HCT116 (cell line): Measurements from ENCODE around the gene ADIG. TPM values are rescaled to one million over a fixed set of nuclear protein-coding genes. Genes with fewer than 3 reads are reported as not detected.

ENCODE experiments used
- ATAC-seq: fragments of 200-7000 bp; cut with Tn5 transposase; 2 replicates; pipeline ENCODE4 v1.9.1; 2020; ENCODE audit warnings: mild to moderate bottlenecking, moderate library complexity
- BruUV-seq: library from RNA; stranded (reverse); fragments of 400-500 nt; replicated peaks from 2 replicates; lab custom pipeline; 2021; lab: Mats Ljungman, UMichigan
- CTCF ChIA-PET: fragments of 300-600 bp; sonication (Branson Sonifier 250); formaldehyde crosslinking; loops from one replicate; lab custom pipeline; 2021; ENCODE audit warnings: antibody characterized with exemption; lab: Charles Lee
- POLR2A ChIA-PET: fragments of 300-600, 350-600 bp; sonication (Branson Sonifier 250); formaldehyde crosslinking; loops from one replicate; lab custom pipeline; 2021; ENCODE audit warnings: antibody characterized with exemption; lab: Charles Lee
- RAD21 ChIA-PET, 2 experiments: fragments of 300-600 bp; sonication (Branson Sonifier 250); formaldehyde crosslinking; loops; one replicate each; lab custom pipeline; 2023; ENCODE audit warnings: low total read pairs in 2 of 2; ENCODE audit not compliant: uncharacterized antibody in 2 of 2, unreplicated experiment in 2 of 2, low non-redundant PET in 1 of 2; lab: Charles Lee
- DNase-seq: peaks from one replicate; pipeline ENCODE4 v3.0.0-alpha.2; 2010; ENCODE audit warnings: low read depth, low spot score
- H2AFZ ChIP-seq: fragments of 200-600 bp; shearing (Covaris generic), sonication (generic); 2 replicates; pipeline ENCODE4 v1.6.1; 2017; ENCODE audit warnings: low read depth, mixed run types, mixed read lengths, antibody characterized with exemption, low read length; ENCODE audit not compliant: poor library complexity, severe bottlenecking
- H3K27ac ChIP-seq: 2 replicates; pipeline ENCODE4 v1.5.1; 2012; ENCODE audit warnings: low read depth, low read length
- H3K27me3 ChIP-seq: fragments of 200-600 bp; sonication (generic); 2 replicates; pipeline ENCODE4 v1.6.1; 2016; ENCODE audit warnings: mixed run types, low read length, mixed read lengths; ENCODE audit not compliant: insufficient read depth
- H3K36me3 ChIP-seq, 2 experiments: fragments of 200-500 bp in 1 of 2; fragments of 200-600 bp in 1 of 2; sonication (Bioruptor generic) in 1 of 2; sonication (generic) in 1 of 2; 2 replicates each; pipeline versions ENCODE4 v1.5.1 to v1.6.1; 2014 to 2016; ENCODE audit warnings: low read length in 2 of 2, inconsistent platforms in 1 of 2, mixed read lengths in 1 of 2, mixed run types in 1 of 2; ENCODE audit not compliant: insufficient read depth in 2 of 2, control insufficient read depth in 1 of 2
- H3K4me1 ChIP-seq, 2 experiments: fragments of 200-600 bp in 1 of 2; sonication (generic) in 1 of 2; 2 replicates each; pipeline versions ENCODE4 v1.5.1 to v1.6.1; 2012 to 2017; ENCODE audit warnings: low read length in 2 of 2, inconsistent platforms in 1 of 2, mild to moderate bottlenecking in 1 of 2, mixed read lengths in 1 of 2, mixed run types in 1 of 2, moderate library complexity in 1 of 2; ENCODE audit not compliant: insufficient read depth in 2 of 2, control insufficient read depth in 1 of 2
- H3K4me2 ChIP-seq: fragments of 200-600 bp; sonication (generic); 2 replicates; pipeline ENCODE4 v1.6.1; 2017; ENCODE audit warnings: mixed run types, low read length, mixed read lengths
- H3K4me3 ChIP-seq, 2 experiments: fragments of 200-600 bp in 1 of 2; sonication (generic) in 1 of 2; replicated peaks in 1 of 2; 2 replicates each; pipeline ENCODE4 v1.5.1; 2011 to 2016; ENCODE audit warnings: low read length in 2 of 2, control low read depth in 1 of 2, low read depth in 1 of 2, mild to moderate bottlenecking in 1 of 2, mixed read lengths in 1 of 2, mixed run types in 1 of 2
- H3K79me2 ChIP-seq: fragments of 200-600 bp; sonication (generic); 2 replicates; pipeline ENCODE4 v1.6.1; 2017; ENCODE audit warnings: mild to moderate bottlenecking, mixed run types, low read length, moderate library complexity, mixed read lengths; ENCODE audit not compliant: insufficient read depth
- H3K9ac ChIP-seq: fragments of 200-600 bp; sonication (generic); 2 replicates; pipeline ENCODE4 v1.6.1; 2016; ENCODE audit warnings: low read length, mixed read lengths
- H3K9me2 ChIP-seq: fragments of 200-600 bp; sonication (generic), shearing (Covaris generic); 2 replicates; pipeline ENCODE4 v1.6.1; 2017; ENCODE audit warnings: mixed run types, mild to moderate bottlenecking, moderate library complexity; ENCODE audit not compliant: insufficient read depth
- H3K9me3 ChIP-seq, 2 experiments: fragments of 200-500 bp in 1 of 2; fragments of 200-600 bp in 1 of 2; sonication (Bioruptor generic) in 1 of 2; sonication (generic) in 1 of 2; 2 replicates each; pipeline ENCODE4 v1.6.1; 2014 to 2017; ENCODE audit warnings: low read length in 2 of 2, mixed read lengths in 2 of 2, inconsistent platforms in 1 of 2, low read depth in 1 of 2, mild to moderate bottlenecking in 1 of 2, mixed run types in 1 of 2, moderate library complexity in 1 of 2; ENCODE audit not compliant: control insufficient read depth in 1 of 2, insufficient read depth in 1 of 2
- H4K20me1 ChIP-seq: fragments of 200-600 bp; sonication (generic), shearing (Covaris generic); 2 replicates; pipeline ENCODE4 v1.6.1; 2017; ENCODE audit warnings: mixed run types, mild to moderate bottlenecking, moderate library complexity; ENCODE audit not compliant: insufficient read depth
- CBX3 ChIP-seq: IDR thresholded peaks from 2 replicates; pipeline ENCODE4 v1.6.1; 2012; ENCODE audit warnings: low read depth
- CEBPB ChIP-seq: IDR thresholded peaks from 2 replicates; pipeline ENCODE4 v1.6.1; 2012; ENCODE audit warnings: low read depth
- EGR1 ChIP-seq: IDR thresholded peaks from 2 replicates; pipeline ENCODE4 v1.6.1; 2012; ENCODE audit warnings: low read depth
- ELF1 ChIP-seq: IDR thresholded peaks from 2 replicates; pipeline ENCODE4 v1.6.1; 2012; ENCODE audit warnings: low read depth, borderline replicate concordance
- EZH2 ChIP-seq: fragments of 200-600 bp; sonication (generic); IDR thresholded peaks from 2 replicates; pipeline ENCODE4 v1.6.1; 2017; ENCODE audit warnings: antibody characterized with exemption, mixed run types
- FOSL1 ChIP-seq: IDR thresholded peaks from 2 replicates; pipeline ENCODE4 v1.6.1; 2012; ENCODE audit warnings: low read depth
- JUND ChIP-seq: IDR thresholded peaks from 2 replicates; pipeline ENCODE4 v1.6.1; 2012
- POLR2A ChIP-seq: IDR thresholded peaks from 2 replicates; pipeline ENCODE4 v1.7.0; 2011; ENCODE audit warnings: borderline replicate concordance; ENCODE audit not compliant: insufficient read depth, insufficient read length; ENCODE audit errors: extremely low read depth
- RAD21 ChIP-seq: IDR thresholded peaks from 2 replicates; pipeline ENCODE4 v1.6.1; 2012; ENCODE audit warnings: low read depth, mild to moderate bottlenecking
- SIN3A ChIP-seq: IDR thresholded peaks from 2 replicates; pipeline ENCODE4 v1.6.1; 2012; ENCODE audit warnings: low read depth
- SP1 ChIP-seq: IDR thresholded peaks from 2 replicates; pipeline ENCODE4 v1.6.1; 2012; ENCODE audit warnings: low read depth
- SRF ChIP-seq: IDR thresholded peaks from 2 replicates; pipeline ENCODE4 v1.6.1; 2012; ENCODE audit warnings: low read depth
- TCF7L2 ChIP-seq: IDR thresholded peaks from 2 replicates; pipeline ENCODE4 v1.7.0; 2011; ENCODE audit warnings: borderline replicate concordance, inconsistent platforms; ENCODE audit not compliant: insufficient read depth, insufficient read length; ENCODE audit errors: extremely low read depth
- YY1 ChIP-seq: IDR thresholded peaks from 2 replicates; pipeline ENCODE4 v1.6.1; 2011; ENCODE audit warnings: low read length, low read depth, moderate library complexity, mild to moderate bottlenecking; ENCODE audit not compliant: insufficient replicate concordance; ENCODE audit errors: extremely low read depth
- ZNF274 ChIP-seq: fragments of 200-500 bp; sonication (Bioruptor generic); IDR thresholded peaks from 2 replicates; pipeline ENCODE4 v1.6.1; 2014; ENCODE audit warnings: mild to moderate bottlenecking, low read depth, low read length, inconsistent platforms
- intact Hi-C: fragments of 100-400 bp; cut with micrococcal nuclease; formaldehyde crosslinking; loops from 2 replicates; pipeline ENCODE4 v1.10.0; 2022
- total RNA-seq: library from RNA; stranded (reverse); gene quantifications from one replicate; pipeline ENCODE4 v1.2.1, GENCODE V29; 2021; ENCODE audit not compliant: unreplicated experiment
- TF ChIP-seq, protein P1 (sequence below): IDR thresholded peaks from 2 replicates; pipeline ENCODE4 v1.6.1; 2012; ENCODE audit warnings: low read depth
- TF ChIP-seq, protein P2 (sequence below): IDR thresholded peaks from 2 replicates; pipeline ENCODE4 v1.6.1; 2012
- TF ChIP-seq, protein P3 (sequence below): IDR thresholded peaks from 2 replicates; pipeline ENCODE4 v1.6.1; 2011; ENCODE audit warnings: mild to moderate bottlenecking, low read length, moderate library complexity; ENCODE audit not compliant: insufficient replicate concordance; ENCODE audit errors: extremely low read depth
- TF ChIP-seq, protein P4 (sequence below): IDR thresholded peaks from 2 replicates; pipeline ENCODE4 v1.6.1; 2012
- TF ChIP-seq, protein P5 (sequence below), 3 experiments: fragments of 200-600 bp in 1 of 3; sonication (generic) in 1 of 3; IDR thresholded peaks in 2 of 3; conservative IDR thresholded peaks in 1 of 3; 2 replicates each; pipeline ENCODE4 v1.5.1; 2012 to 2017; ENCODE audit warnings: low read depth in 2 of 3, low read length in 2 of 3, antibody characterized with exemption in 1 of 3, borderline replicate concordance in 1 of 3, control low read depth in 1 of 3, mild to moderate bottlenecking in 1 of 3, mixed read lengths in 1 of 3, mixed run types in 1 of 3, moderate library complexity in 1 of 3; ENCODE audit not compliant: insufficient read depth in 1 of 3

ADIG gene
- total RNA-seq, 1 experiment from 2014 or later, result not detected

DNA sequence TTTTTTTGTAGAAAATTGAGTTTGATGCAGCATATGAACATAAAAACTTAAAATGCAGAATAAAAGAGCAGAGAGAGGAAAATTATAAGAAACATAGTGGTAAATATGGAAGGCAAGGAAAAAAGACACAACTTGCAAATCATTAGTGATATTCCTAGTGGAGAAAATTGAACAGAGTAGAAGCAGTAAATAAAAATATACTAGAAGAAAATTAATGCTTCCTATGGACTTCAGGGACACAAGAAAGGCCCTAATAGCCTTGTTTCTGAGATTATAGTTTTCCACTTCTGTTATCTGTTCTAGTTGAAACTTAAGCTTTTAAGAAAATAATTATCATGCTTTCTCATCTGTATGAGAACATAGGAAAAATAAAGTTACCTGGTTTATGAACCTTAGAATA, 25.6 kb upstream of the ADIG start:
- H3K9me3 ChIP-seq, result no peaks in the 10 kb centered on the region
- H3K36me3 ChIP-seq, result peaks cover 12 to 32% of the 10 kb centered on the region in 2 experiments
- H3K9me2 ChIP-seq, result no peaks in the 10 kb centered on the region
- H3K4me2 ChIP-seq, result no peak overlapping the region
- H3K79me2 ChIP-seq, result no peaks in the 10 kb centered on the region
- H3K27ac ChIP-seq, result no peak overlapping the region
- ChIA-PET RAD21 (no interaction called here), CTCF (no interaction called here), POLR2A (no interaction called here)
- BruUV-seq, result no TSS peak
- no peaks in the 10 kb centered on the region for H3K27me3 ChIP-seq
- H3K4me1 ChIP-seq, result no peaks in the 10 kb centered on the region
- H4K20me1 ChIP-seq, result no peaks in the 10 kb centered on the region
- H3K4me3 ChIP-seq, result no peak overlapping the region
- no peak overlapping the region for H3K9ac ChIP-seq
- DNase-seq (no peak), ATAC-seq (no peak)
- intact Hi-C loops, result no loop called here
- TF ChIP-seq RAD21 (no peak), EZH2 (no peak), JUND (no peak), TCF7L2 (no peak), SP1 (no peak), CEBPB (no peak), SRF (no peak), YY1 (no peak), FOSL1 (no peak), POLR2A (no peak), EGR1 (no peak), ELF1 (no peak), SIN3A (no peak), CBX3 (no peak), ZNF274 (no peak)
- TF ChIP-seq, protein P1, sequence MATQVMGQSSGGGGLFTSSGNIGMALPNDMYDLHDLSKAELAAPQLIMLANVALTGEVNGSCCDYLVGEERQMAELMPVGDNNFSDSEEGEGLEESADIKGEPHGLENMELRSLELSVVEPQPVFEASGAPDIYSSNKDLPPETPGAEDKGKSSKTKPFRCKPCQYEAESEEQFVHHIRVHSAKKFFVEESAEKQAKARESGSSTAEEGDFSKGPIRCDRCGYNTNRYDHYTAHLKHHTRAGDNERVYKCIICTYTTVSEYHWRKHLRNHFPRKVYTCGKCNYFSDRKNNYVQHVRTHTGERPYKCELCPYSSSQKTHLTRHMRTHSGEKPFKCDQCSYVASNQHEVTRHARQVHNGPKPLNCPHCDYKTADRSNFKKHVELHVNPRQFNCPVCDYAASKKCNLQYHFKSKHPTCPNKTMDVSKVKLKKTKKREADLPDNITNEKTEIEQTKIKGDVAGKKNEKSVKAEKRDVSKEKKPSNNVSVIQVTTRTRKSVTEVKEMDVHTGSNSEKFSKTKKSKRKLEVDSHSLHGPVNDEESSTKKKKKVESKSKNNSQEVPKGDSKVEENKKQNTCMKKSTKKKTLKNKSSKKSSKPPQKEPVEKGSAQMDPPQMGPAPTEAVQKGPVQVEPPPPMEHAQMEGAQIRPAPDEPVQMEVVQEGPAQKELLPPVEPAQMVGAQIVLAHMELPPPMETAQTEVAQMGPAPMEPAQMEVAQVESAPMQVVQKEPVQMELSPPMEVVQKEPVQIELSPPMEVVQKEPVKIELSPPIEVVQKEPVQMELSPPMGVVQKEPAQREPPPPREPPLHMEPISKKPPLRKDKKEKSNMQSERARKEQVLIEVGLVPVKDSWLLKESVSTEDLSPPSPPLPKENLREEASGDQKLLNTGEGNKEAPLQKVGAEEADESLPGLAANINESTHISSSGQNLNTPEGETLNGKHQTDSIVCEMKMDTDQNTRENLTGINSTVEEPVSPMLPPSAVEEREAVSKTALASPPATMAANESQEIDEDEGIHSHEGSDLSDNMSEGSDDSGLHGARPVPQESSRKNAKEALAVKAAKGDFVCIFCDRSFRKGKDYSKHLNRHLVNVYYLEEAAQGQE, result no peak
- TF ChIP-seq, protein P2, sequence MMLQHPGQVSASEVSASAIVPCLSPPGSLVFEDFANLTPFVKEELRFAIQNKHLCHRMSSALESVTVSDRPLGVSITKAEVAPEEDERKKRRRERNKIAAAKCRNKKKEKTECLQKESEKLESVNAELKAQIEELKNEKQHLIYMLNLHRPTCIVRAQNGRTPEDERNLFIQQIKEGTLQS, result no peak
- TF ChIP-seq, protein P3, sequence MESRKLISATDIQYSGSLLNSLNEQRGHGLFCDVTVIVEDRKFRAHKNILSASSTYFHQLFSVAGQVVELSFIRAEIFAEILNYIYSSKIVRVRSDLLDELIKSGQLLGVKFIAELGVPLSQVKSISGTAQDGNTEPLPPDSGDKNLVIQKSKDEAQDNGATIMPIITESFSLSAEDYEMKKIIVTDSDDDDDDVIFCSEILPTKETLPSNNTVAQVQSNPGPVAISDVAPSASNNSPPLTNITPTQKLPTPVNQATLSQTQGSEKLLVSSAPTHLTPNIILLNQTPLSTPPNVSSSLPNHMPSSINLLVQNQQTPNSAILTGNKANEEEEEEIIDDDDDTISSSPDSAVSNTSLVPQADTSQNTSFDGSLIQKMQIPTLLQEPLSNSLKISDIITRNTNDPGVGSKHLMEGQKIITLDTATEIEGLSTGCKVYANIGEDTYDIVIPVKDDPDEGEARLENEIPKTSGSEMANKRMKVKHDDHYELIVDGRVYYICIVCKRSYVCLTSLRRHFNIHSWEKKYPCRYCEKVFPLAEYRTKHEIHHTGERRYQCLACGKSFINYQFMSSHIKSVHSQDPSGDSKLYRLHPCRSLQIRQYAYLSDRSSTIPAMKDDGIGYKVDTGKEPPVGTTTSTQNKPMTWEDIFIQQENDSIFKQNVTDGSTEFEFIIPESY, result no peak
- TF ChIP-seq, protein P4, sequence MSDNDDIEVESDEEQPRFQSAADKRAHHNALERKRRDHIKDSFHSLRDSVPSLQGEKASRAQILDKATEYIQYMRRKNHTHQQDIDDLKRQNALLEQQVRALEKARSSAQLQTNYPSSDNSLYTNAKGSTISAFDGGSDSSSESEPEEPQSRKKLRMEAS, result no peak
- TF ChIP-seq, protein P5, sequence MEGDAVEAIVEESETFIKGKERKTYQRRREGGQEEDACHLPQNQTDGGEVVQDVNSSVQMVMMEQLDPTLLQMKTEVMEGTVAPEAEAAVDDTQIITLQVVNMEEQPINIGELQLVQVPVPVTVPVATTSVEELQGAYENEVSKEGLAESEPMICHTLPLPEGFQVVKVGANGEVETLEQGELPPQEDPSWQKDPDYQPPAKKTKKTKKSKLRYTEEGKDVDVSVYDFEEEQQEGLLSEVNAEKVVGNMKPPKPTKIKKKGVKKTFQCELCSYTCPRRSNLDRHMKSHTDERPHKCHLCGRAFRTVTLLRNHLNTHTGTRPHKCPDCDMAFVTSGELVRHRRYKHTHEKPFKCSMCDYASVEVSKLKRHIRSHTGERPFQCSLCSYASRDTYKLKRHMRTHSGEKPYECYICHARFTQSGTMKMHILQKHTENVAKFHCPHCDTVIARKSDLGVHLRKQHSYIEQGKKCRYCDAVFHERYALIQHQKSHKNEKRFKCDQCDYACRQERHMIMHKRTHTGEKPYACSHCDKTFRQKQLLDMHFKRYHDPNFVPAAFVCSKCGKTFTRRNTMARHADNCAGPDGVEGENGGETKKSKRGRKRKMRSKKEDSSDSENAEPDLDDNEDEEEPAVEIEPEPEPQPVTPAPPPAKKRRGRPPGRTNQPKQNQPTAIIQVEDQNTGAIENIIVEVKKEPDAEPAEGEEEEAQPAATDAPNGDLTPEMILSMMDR (IDR thresholded peaks at IDR 0.05 in 2 of 3, conservative IDR thresholded peaks at IDR 0.05 in 1 of 3; ENCODE audit: borderline replicate concordance in 1 of 3, insufficient read depth in 1 of 3, low read depth in 2 of 3, low read length in 2 of 3), result no peak
- H2AFZ ChIP-seq, result no peak overlapping the region
